A549 treated with CORT108297 at 1 μM for 4 hours (cell line): Measurements from ENCODE around the gene TTC23. TPM values are rescaled to one million over a fixed set of nuclear protein-coding genes. Genes with fewer than 3 reads are reported as not detected.

Experiments used
- total RNA-seq: library from RNA; stranded (reverse); fragments of 200-300 nt; extraction: Qiagen RNA extraction; gene quantifications from 5 replicates; pipeline ENCODE4 v1.2.3, GENCODE V29; 2022

The TTC23 gene, protein sequence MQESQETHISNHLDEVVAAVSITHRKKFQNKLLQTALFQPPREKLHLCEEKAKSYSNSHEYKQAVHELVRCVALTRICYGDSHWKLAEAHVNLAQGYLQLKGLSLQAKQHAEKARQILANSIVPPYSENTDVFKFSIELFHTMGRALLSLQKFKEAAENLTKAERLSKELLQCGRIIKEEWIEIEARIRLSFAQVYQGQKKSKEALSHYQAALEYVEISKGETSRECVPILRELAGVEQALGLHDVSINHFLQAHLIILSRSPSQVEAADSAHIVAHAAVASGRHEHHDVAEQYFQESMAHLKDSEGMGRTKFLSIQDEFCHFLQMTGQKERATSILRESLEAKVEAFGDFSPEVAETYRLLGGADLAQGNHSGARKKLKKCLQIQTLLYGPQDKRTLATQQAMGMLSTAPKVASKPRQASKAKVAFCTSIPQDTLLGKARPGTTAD
- total RNA-seq, result 8.9 to 13.9 TPM (median 11.1 TPM) in 5 replicates

GRCh38 chr15:99249270-99249841, at the start of gene TTC23:
Gene TTC23, minus strand, starts transcription at chr15:99249581. Its CDS starts 20,869 bp downstream, at chr15:99228712.

DNA sequence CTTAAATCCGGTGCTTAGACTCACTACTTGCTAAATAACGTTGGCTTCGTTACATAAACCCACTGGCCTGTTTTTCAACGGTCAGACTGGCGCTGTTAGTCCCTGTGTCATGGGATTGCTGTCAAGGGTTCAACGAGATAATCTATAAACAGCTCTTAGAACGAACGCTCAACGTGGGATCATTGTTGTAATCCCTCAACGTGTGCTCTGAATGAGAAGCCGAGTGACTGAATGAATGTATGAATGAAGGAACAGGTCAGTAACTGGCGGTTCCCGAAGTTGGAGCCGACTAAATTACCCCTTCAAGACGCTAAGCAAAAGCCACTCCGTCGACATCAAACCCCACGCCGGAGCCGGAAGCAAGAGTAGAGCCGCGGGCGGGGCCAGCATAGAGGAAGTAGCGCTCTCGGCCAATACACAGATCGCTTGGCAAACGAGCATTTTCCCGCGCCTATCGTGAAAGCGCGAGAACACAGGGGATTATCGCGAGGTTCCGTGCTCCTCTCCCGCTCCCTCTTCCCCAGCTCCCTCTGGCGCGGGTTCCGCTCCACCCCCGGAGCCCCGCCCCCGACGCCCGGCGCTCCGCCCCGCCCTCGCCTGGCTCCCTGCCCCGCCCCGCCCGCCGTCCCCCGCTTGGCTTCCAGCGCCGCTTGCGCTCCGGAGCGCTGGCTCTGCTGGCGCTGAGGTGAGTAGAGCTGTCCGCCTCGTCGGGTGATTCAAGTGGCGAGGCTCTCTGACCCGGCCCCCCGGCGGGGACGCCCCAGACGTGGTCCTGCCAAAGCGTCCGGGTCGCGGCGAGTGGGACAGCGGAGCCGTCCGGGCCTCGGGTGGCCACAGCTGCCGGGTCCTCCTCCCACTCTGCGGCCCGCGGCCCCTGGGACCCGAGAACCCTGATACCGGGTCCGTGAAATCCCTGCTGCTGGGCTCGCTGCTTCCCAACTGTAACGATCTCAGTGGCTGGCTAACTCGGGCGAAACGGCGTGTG, 1.8 kb upstream of the TTC23 start, which contains the start of gene LRRC28:
TSS of gene LRRC28 (plus strand) at position 625 of the 985 bp plus-strand sequence. CDS start 4,477 bp downstream, outside the sequence.

GRCh38 chr15:99104788-99105513, 144.4 kb downstream of the TTC23 start, which contains the start of gene SYNM:
Gene SYNM, plus strand, starts transcription at chr15:99105080. Its CDS starts 120 bp downstream, at chr15:99105200.

Other genes starting within 250 kb of the TTC23 start
- not detected in 5 replicates for gene PGPEP1L, start 241.8 kb downstream of the TTC23 start, total RNA-seq
- gene SYNM, start 144.5 kb downstream of the TTC23 start, total RNA-seq, result 36.9 to 41.3 TPM (median 37.6 TPM) in 5 replicates
- gene LRRC28, start 1.9 kb upstream of the TTC23 start, total RNA-seq, result 12.4 to 15.7 TPM (median 15.1 TPM) in 5 replicates